Smooth muscle cell (in vitro differentiated cells): Measurements from ENCODE around the gene GRHL3. TPM values are rescaled to one million over a fixed set of nuclear protein-coding genes. Genes with fewer than 3 reads are reported as not detected.

ENCODE experiments used
- DNase-seq: peaks from one replicate; lab custom pipeline; 2025; ENCODE audit not compliant: unreplicated experiment; lab: John Stamatoyannopoulos, UW
- H2AFZ ChIP-seq: fragments of 200-600 bp; sonication (generic); 2 replicates; pipeline ENCODE4 v1.6.0; 2016; ENCODE audit warnings: antibody characterized with exemption, low read depth, mild to moderate bottlenecking
- H3F3A ChIP-seq: fragments of 200-600 bp; sonication (generic); 2 replicates; pipeline ENCODE4 v1.6.0; 2017; ENCODE audit warnings: antibody characterized with exemption, low read depth
- H3K27ac ChIP-seq: fragments of 200-600 bp; sonication (generic); 2 replicates; pipeline ENCODE4 v1.5.1; 2016; ENCODE audit warnings: low read depth, mild to moderate bottlenecking
- H3K27me3 ChIP-seq: fragments of 200-600 bp; sonication (generic); 2 replicates; pipeline ENCODE4 v1.6.1; 2016; ENCODE audit warnings: low read depth, mild to moderate bottlenecking
- H3K36me3 ChIP-seq: fragments of 200-600 bp; sonication (generic); 2 replicates; pipeline ENCODE4 v1.5.1; 2016; ENCODE audit warnings: low read depth
- H3K4me1 ChIP-seq: fragments of 200-600 bp; sonication (generic); 2 replicates; pipeline ENCODE4 v1.5.1; 2016; ENCODE audit warnings: low read depth
- H3K4me2 ChIP-seq: fragments of 200-600 bp; sonication (generic); 2 replicates; pipeline ENCODE4 v1.6.0; 2016; ENCODE audit warnings: mild to moderate bottlenecking
- H3K4me3 ChIP-seq: fragments of 200-600 bp; sonication (generic); 2 replicates; pipeline ENCODE4 v1.5.1; 2016; ENCODE audit warnings: mild to moderate bottlenecking
- H3K79me2 ChIP-seq: fragments of 200-600 bp; sonication (generic); 2 replicates; pipeline ENCODE4 v1.6.0; 2016; ENCODE audit warnings: low read depth, mild to moderate bottlenecking
- H3K9ac ChIP-seq: fragments of 200-600 bp; sonication (generic); 2 replicates; pipeline ENCODE4 v1.6.0; 2016; ENCODE audit warnings: low read depth
- H3K9me3 ChIP-seq: fragments of 200-600 bp; sonication (generic); replicated peaks from 2 replicates; pipeline ENCODE4 v1.5.1; 2016; ENCODE audit warnings: low read depth
- H4K20me1 ChIP-seq: fragments of 200-600 bp; sonication (generic); 2 replicates; pipeline ENCODE4 v1.6.0; 2016; ENCODE audit warnings: low read depth
- CTCF ChIP-seq: fragments of 200-600 bp; sonication (generic); IDR thresholded peaks from 2 replicates; pipeline ENCODE4 v1.5.1; 2017; ENCODE audit warnings: borderline replicate concordance, mild to moderate bottlenecking, antibody characterized with exemption; ENCODE audit not compliant: insufficient read depth, poor library complexity, severe bottlenecking
- WGBS: methylation state at CpG from one replicate; pipeline ENCODE4 v1.1.7; 2016; ENCODE audit warnings: low lambda C conversion rate; 5-methylcytosine and 5-hydroxymethylcytosine counted together
- polyA plus RNA-seq: library from polyadenylated mRNA; unstranded; fragments of >200 nt; fragmentation: Nextera tagmentation; extraction: Ambion mirVana; gene quantifications from 2 replicates; pipeline ENCODE4 v1.2.1, GENCODE V29; 2016
- total RNA-seq: library from RNA; depleted of rRNA; stranded (reverse); fragments of >200 nt; gene quantifications from 2 replicates; pipeline ENCODE4 v1.2.3, GENCODE V29; 2014

The GRHL3 gene
- total and polyA plus RNA-seq, 2 experiments from 2014 or later = 0.87 to 10.5 TPM

GRCh38 chr1:24389231-24389678 is 70.1 kb downstream of the GRHL3 start:
- Histone ChIP-seq H3F3A (peaks cover 20% of the 10 kb centered on the region), H3K9ac (no peak overlapping the region), H2AFZ (no peak overlapping the region), H4K20me1 (peaks cover 37% of the 10 kb centered on the region), H3K9me3 (no peaks in the 10 kb centered on the region), H3K4me2 (no peak overlapping the region), H3K79me2 (no peaks in the 10 kb centered on the region), H3K27ac (no peak overlapping the region), H3K4me1 (peaks cover 9% of the 10 kb centered on the region), H3K4me3 (no peak overlapping the region), H3K27me3 (no peaks in the 10 kb centered on the region), H3K36me3 (no peaks in the 10 kb centered on the region)
- WGBS = 92% methylated on average over 4 of the region's 4 CpGs
- no peak for DNase-seq
- no peak for TF ChIP-seq CTCF

GRCh38 chr1:24390924-24391782 is 72.0 kb downstream of the GRHL3 start:
- H3K4me1 ChIP-seq = peaks cover 5% of the 10 kb centered on the region
- H3K36me3 ChIP-seq = no peaks in the 10 kb centered on the region
- no peaks in the 10 kb centered on the region for H3K27me3 ChIP-seq
- TF ChIP-seq CTCF = peak; percentile 93
- H3K79me2 ChIP-seq = no peaks in the 10 kb centered on the region
- H3F3A ChIP-seq = peaks cover 13% of the 10 kb centered on the region
- WGBS = 22% methylated on average over 12 of the region's 12 CpGs
- peaks cover 19% of the 10 kb centered on the region for H4K20me1 ChIP-seq
- no peak overlapping the region for H3K4me3 ChIP-seq
- no peak overlapping the region for H3K4me2 ChIP-seq
- no peaks in the 10 kb centered on the region for H3K9me3 ChIP-seq
- no peak overlapping the region for H3K9ac ChIP-seq
- H3K27ac ChIP-seq = no peak overlapping the region
- H2AFZ ChIP-seq = no peak overlapping the region
- DNase-seq = peak; percentile 17

- Histone ChIP-seq H3K27me3 (no peaks in the 10 kb centered on the region), H4K20me1 (peaks cover 12% of the 10 kb centered on the region), H3F3A (peaks cover 7% of the 10 kb centered on the region), H3K36me3 (no peaks in the 10 kb centered on the region), H3K4me2 (no peak overlapping the region), H2AFZ (no peak overlapping the region), H3K4me1 (peaks cover 5% of the 10 kb centered on the region), H3K9me3 (no peaks in the 10 kb centered on the region), H3K27ac (no peak overlapping the region), H3K79me2 (no peaks in the 10 kb centered on the region), H3K9ac (no peak overlapping the region), H3K4me3 (no peak overlapping the region)
- TF ChIP-seq CTCF = peak; percentile 66
- 61% methylated on average over 11 of the region's 11 CpGs for WGBS
- DNase-seq = no peak
These were observed 72.9 kb downstream of the GRHL3 start for GRCh38 chr1:24391882-24392603.
